Coronary artery (tissue), 2 donors: ENCODE data around the gene APOA4.
"Not testable (repeated sequence)": the region's sequence is repeated elsewhere in the genome, so short reads cannot be mapped to it uniquely, and the experiment has no call there.

ENCODE experiments used
- DNase-seq: peaks from one replicate; pipeline ENCODE4 v3.0.0-alpha.2; 2017; ENCODE audit warnings: low spot score
- H3K27ac ChIP-seq, 2 donors: fragments of 200-600 bp; sonication (generic); one replicate each; pipeline ENCODE4 v1.5.1; 2016 to 2019
- H3K4me3 ChIP-seq: fragments of 200-600 bp; sonication (generic); 2 replicates; pipeline ENCODE4 v1.5.1; 2016; ENCODE audit warnings: mild to moderate bottlenecking, moderate library complexity
- TF ChIP-seq, protein P1 (sequence below): fragments of 200-600 bp; sonication (generic); IDR thresholded peaks from one replicate; pipeline ENCODE4 v1.5.1; 2019; ENCODE audit warnings: antibody characterized with exemption

Gene APOA4

DNA sequence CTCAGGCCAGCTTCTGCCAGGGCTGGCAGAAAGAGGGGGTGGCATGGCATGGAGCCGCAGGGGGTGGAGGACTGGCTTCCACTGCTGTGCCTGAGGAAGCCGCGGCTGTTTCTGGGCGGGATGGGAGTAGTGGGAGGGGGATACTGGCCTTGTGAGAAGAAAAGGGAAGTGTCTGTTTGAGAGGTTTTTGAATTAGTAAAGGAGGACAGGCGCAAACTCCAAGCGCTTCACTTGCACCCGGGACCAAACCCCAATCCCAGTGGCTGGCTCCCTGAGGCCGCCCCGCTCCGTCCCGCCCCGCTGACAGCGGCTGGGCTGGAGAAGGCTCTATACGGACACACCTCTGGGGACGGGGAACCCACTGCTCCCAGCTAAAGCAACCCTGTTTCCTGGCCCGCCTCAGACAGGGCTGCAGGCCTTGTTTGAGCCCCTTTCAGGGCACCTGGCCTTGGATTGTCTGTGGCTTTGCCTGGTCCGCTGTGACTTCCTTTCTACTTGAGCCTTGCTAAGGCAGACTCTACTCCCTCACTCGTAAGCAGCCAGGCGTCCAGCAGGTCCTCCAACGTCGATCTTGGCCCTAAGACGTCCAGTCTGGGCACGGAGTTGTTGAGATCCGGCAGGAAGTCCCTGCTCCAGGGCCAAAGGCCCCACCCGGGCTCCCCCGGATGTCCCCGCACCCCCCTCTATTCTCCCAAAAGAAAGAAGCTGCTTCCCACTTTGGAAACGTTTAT, 12.1 kb upstream of the APOA4 start:
- H3K27ac ChIP-seq = peak overlapping the region; percentile 51 to 80
- DNase-seq = no peak
- peak overlapping the region; percentile 69 for H3K4me3 ChIP-seq
- TF ChIP-seq, protein P1, sequence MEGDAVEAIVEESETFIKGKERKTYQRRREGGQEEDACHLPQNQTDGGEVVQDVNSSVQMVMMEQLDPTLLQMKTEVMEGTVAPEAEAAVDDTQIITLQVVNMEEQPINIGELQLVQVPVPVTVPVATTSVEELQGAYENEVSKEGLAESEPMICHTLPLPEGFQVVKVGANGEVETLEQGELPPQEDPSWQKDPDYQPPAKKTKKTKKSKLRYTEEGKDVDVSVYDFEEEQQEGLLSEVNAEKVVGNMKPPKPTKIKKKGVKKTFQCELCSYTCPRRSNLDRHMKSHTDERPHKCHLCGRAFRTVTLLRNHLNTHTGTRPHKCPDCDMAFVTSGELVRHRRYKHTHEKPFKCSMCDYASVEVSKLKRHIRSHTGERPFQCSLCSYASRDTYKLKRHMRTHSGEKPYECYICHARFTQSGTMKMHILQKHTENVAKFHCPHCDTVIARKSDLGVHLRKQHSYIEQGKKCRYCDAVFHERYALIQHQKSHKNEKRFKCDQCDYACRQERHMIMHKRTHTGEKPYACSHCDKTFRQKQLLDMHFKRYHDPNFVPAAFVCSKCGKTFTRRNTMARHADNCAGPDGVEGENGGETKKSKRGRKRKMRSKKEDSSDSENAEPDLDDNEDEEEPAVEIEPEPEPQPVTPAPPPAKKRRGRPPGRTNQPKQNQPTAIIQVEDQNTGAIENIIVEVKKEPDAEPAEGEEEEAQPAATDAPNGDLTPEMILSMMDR = no peak

DNA sequence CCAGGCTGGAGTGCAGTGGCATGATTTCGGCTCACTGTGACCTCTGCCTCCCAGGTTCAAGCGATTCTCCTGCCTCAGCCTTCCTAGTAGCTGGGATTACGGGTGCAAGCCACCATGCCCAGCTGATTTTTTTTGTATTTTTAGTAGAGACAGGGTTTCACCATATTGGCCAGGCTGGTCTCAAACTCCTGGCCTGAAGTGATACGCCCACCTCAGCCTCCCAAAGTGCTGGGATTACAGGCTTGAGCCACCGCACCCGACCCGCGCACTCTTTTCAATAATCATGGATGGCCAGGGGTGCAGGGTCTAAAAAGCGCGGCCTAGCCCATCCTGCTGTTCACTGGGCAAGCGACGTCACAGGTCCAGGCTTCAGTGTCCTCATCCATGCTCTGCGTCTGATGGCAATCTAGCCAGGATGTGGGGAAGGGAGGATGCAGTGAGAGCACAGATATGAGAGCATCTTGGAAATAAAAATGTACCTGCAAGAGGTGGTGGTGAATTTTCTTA, 11.5 kb upstream of the APOA4 start:
- H3K4me3 ChIP-seq, DNase-seq: not testable (repeated sequence)
- H3K27ac ChIP-seq = peak overlapping the region in 1 of 2 donors; percentile 80

DNA sequence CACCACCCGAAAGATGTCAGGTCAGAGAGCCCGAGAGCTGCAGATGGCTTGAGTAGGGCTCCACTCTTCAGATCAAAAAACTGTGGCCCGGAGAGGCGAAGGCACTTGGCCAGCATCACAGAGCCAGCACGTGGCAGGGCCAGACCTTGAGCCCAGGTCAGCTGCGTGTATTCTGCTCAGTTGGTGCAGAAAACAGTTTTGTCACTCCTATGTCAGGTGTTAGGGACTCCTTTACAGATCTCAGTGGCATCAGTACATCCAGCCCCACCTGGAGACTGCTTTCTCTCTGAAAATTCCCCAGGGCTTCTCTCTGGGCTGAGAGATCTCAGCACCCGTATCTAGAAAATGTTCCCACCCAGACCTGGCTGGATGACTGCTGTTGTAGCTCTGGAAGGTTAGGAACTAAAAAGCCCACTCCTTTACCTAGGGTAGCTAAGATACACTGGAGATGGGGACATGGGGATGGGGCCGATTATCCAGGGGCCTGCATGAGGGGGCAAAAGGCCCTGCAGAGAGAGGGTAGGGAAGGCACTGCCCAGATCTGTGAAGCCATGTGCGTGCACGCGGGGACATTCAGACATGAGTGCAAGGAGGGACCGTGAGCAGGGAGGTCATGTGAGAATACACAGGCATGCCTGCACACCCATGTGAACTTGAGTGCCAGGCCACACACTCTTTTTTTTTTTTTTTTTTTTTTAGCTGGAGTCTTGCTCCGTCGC, 10.9 kb upstream of the APOA4 start:
- Histone ChIP-seq H3K27ac (no peak overlapping the region), H3K4me3 (no peak overlapping the region)
- DNase-seq = no peak
- TF ChIP-seq, protein P1 = no peak

- DNase-seq = no peak
- TF ChIP-seq, protein P1 = no peak
- Histone ChIP-seq H3K4me3 (no peak overlapping the region), H3K27ac (no peak overlapping the region)
Observed at GRCh38 chr11:116833491-116833815, 10.3 kb upstream of the APOA4 start.

DNA sequence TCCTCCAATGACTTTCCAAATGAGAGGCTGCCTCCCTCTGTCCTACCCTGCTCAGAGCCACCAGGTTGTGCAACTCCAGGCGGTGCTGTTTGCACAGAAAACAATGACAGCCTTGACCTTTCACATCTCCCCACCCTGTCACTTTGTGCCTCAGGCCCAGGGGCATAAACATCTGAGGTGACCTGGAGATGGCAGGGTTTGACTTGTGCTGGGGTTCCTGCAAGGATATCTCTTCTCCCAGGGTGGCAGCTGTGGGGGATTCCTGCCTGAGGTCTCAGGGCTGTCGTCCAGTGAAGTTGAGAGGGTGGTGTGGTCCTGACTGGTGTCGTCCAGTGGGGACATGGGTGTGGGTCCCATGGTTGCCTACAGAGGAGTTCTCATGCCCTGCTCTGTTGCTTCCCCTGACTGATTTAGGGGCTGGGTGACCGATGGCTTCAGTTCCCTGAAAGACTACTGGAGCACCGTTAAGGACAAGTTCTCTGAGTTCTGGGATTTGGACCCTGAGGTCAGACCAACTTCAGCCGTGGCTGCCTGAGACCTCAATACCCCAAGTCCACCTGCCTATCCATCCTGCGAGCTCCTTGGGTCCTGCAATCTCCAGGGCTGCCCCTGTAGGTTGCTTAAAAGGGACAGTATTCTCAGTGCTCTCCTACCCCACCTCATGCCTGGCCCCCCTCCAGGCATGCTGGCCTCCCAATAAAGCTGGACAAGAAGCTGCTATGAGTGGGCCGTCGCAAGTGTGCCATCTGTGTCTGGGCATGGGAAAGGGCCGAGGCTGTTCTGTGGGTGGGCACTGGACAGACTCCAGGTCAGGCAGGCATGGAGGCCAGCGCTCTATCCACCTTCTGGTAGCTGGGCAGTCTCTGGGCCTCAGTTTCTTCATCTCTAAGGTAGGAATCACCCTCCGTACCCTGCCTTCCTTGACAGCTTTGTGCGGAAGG, 9.5 kb upstream of the APOA4 start:
- Histone ChIP-seq H3K27ac (no peak overlapping the region), H3K4me3 (no peak overlapping the region)
- TF ChIP-seq, protein P1 = no peak
- no peak for DNase-seq

DNA sequence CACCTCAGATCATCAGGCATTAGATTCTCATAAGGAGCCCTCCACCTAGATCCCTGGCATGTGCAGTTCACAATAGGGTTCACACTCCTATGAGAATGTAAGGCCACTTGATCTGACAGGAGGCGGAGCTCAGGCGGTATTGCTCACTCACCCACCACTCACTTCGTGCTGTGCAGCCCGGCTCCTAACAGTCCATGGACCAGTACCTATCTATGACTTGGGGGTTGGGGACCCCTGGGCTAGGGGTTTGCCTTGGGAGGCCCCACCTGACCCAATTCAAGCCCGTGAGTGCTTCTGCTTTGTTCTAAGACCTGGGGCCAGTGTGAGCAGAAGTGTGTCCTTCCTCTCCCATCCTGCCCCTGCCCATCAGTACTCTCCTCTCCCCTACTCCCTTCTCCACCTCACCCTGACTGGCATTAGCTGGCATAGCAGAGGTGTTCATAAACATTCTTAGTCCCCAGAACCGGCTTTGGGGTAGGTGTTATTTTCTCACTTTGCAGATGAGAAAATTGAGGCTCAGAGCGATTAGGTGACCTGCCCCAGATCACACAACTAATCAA, 8.8 kb upstream of the APOA4 start:
- H3K4me3 ChIP-seq = no peak overlapping the region
- TF ChIP-seq, protein P1 = no peak
- DNase-seq = no peak

More for the DNA sequence above, 8.8 kb upstream of the APOA4 start:
- no peak overlapping the region for H3K27ac ChIP-seq
